ENCODE data around the gene CNPPD1.

- TF ChIP-seq EZH2phosphoT487 (IDR thresholded peaks at IDR 0.05; ENCODE audit: insufficient read depth, low read depth) (no peak), EZH2 (IDR thresholded peaks at IDR 0.05; ENCODE audit: insufficient read depth, poor library complexity, severe bottlenecking) (no peak)
Measured at GRCh38 chr2:219133976-219134375, 42.7 kb downstream of the CNPPD1 start.
